GM12864 (cell line): ENCODE measurements around the gene HOTAIR.

Source experiments
- DNase-seq: peaks from one replicate; pipeline ENCODE4 v3.0.0-alpha.2; 2011; ENCODE audit warnings: low read depth
- H3K4me3 ChIP-seq: 2 replicates; pipeline ENCODE4 v1.5.1; 2011; ENCODE audit warnings: mild to moderate bottlenecking, low read depth, low read length, control low read depth
- TF ChIP-seq, protein P1 (sequence below): IDR thresholded peaks from 2 replicates; pipeline ENCODE4 v1.5.1; 2011; ENCODE audit warnings: low read depth, mild to moderate bottlenecking, moderate library complexity, low read length, control low read depth, inconsistent platforms; ENCODE audit errors: missing control alignments

HOTAIR gene

DNA sequence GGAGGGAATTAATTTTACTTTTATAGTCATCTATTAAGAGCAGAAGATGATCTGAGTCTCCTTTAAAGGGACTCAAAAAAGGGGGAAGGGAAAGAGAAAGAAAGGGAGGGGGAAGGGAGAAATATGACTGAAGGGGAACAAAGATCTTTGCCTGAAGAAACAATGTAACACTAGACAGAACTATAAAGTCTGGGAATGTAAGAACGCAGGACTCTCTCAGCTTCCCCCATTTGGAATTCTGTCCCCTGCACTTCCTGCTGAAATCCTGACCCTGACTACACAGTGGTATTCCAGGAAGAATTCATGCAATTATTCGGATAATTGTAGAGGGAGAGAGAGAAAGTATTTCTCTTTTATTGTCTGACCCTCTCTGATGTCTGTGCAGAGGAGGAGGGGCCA, 10.4 kb downstream of the HOTAIR start:
- TF ChIP-seq, protein P1, sequence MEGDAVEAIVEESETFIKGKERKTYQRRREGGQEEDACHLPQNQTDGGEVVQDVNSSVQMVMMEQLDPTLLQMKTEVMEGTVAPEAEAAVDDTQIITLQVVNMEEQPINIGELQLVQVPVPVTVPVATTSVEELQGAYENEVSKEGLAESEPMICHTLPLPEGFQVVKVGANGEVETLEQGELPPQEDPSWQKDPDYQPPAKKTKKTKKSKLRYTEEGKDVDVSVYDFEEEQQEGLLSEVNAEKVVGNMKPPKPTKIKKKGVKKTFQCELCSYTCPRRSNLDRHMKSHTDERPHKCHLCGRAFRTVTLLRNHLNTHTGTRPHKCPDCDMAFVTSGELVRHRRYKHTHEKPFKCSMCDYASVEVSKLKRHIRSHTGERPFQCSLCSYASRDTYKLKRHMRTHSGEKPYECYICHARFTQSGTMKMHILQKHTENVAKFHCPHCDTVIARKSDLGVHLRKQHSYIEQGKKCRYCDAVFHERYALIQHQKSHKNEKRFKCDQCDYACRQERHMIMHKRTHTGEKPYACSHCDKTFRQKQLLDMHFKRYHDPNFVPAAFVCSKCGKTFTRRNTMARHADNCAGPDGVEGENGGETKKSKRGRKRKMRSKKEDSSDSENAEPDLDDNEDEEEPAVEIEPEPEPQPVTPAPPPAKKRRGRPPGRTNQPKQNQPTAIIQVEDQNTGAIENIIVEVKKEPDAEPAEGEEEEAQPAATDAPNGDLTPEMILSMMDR, result no peak
- no peak overlapping the region for H3K4me3 ChIP-seq
- DNase-seq, result no peak

DNA sequence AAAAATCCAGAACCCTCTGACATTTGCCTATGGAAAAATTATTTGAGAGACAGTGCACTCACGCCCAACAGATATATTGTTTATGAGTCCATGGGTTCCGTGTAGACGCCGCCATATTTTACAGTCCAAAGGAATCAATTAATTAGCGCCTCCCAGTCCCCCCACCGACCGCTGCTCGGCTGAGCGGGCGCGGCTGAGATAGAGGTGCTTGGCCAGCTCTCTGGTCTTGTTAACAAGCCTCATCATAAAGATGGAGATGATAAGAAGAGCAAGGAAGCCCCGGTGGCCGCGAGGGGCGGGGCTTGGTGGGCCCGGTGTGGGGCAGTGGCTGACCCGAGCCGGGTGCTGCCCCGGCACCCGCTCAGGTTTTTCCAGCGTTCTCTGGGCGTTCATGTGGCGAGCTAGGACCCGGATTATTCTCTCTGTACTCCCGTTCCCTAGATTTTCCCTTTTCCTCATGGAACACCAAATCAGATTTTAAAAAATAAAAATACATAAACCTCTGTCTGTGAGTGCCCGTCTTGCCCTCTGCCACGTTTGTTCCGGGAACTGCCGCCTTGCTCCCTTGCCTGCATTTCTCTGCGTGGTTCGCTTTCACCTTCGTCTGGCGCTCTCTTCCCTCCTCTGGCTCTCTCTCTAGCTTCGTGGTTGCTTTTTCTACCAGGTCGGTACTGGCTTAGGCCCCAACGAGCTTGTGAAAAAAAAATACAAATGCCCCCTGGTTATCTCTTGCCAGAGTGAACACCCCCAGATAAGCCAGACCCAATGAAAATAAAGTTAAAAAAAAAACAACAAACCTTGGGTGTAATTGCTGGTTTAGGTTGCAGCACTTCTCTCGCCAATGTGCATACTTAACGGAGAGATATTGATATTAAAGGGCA, 11.1 kb downstream of the HOTAIR start:
- H3K4me3 ChIP-seq, result no peak overlapping the region
- DNase-seq, result no peak
- TF ChIP-seq, protein P1, result no peak

DNA sequence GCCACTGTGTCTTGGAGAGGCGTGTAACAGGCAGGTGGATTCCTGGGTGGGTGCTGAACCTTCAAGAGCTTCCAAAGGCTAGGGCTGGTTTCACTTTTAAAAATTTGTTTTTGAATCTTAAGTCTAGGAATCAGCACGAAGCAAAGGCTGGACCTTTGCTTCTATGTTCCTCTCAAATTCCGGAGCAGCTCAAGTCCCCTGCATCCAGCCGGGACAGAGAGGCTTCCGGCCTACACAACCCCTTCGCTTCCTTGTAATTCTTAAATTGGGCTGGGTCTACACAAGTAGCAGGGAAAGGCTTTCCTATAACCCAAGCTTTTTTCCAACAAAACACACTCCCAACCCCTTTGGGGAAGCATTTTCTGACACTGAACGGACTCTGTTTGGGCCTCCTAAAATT, 11.7 kb downstream of the HOTAIR start:
- DNase-seq, result no peak
- H3K4me3 ChIP-seq, result no peak overlapping the region
- TF ChIP-seq, protein P1, result no peak

DNA sequence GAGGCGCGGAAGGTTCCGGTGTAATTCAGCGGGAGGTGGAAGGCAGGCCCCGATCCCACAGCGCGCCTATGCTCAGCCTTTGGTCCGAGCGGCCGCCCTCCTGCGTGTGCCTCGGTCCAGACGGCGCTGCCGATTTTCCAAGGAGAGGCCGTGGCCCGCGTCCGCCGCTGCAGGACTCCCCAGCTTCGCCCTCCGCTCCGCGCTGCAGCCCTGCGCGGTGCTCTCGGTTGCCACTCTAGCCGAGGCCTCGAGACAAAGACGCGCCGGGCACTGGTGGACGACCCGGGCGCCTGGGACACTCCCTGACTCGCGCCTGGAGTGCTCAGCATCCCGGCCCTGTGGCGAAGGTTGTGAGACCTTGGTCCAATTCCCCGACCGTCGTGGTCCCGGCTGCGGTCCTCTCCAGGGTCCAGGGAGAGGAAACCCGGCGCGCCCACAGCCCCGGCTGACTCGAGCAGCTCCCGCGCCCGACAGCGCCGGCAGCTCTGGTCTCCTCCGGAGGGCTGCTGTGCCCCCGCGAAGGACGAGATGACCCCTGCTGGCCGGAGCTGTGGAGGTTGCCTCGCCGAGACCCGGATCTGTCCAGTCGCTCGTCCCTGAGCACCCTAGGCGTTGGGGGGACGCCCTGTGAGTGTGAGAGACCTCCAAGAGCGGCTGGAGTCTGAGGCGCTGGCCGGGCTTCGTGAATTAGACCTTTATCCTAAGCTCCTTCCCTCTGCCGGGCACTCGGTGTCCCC, 13.6 kb downstream of the HOTAIR start:
- H3K4me3 ChIP-seq, result no peak overlapping the region
- no peak for DNase-seq
- TF ChIP-seq, protein P1, result no peak

DNA sequence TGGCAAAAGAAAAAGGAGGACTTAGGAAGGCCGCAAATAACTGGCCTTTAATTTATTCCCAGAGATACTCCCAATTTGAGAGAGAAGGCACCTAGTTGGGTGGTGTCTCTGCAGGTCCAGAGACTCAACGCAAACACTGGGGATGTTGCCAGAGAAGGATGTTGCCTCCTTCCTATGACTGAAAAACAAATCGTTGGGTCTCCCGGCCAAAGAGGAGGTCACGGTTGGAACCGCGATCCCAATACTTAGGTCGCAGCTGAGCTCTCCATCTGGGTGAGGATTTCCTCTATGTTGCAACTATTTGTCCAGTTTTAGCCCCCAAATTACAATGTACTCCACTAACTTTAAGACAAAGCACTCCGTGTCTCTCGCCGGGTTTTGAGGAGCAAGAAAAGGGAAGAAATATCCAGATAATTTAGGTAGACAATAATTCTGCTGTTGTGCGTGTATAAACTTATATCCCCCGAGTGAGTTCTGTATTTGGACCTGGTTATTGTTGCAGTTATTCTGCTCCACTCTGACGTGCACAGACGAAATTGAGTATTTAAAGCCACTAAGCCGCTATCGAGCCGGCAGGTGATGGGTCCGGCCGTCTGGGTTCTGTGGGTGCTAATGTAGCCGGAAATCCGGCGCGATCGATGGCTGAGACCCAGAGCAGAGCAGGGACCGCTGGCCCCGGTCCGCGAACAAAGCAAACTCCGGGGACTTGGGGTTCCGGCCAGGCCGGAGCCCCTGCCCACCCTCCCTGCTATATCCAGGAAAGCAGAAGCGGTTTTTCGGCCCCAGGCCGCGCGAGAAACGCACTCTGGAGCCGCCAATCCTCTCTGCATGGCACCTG, 14.3 kb downstream of the HOTAIR start:
- no peak overlapping the region for H3K4me3 ChIP-seq
- TF ChIP-seq, protein P1, result no peak
- no peak for DNase-seq

DNA sequence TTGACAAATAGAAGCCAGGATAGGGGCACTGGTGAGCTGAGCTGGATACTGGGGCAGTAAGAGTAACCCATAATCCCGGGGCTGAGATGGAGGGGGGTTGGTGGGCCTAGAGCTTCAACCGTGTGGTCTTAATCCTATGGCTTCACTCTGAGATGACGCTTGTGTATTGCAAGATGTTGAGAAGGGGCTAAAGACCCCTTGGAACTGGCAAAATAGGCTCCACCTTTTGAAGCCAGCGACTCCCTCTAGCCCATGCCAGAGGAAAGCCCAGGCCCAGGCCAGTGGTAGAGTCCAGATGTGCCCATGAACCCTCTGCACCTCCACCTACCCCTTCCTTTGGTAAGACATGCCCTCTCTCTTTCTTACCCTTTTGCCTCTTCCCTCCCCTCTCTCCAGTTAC, 15.4 kb downstream of the HOTAIR start:
- TF ChIP-seq, protein P1, result no peak
- no peak overlapping the region for H3K4me3 ChIP-seq
- no peak for DNase-seq
